ENCODE data around the gene KSR2.

KSR2 gene

GRCh38 chr12:117559978-117560377 lies 408.8 kb downstream of the KSR2 start:
- Histone ChIP-seq H3K4me2 (ENCODE audit: low read length) (no peak overlapping the region), H3F3A (ENCODE audit: insufficient read depth, low read length) (no peaks in the 10 kb centered on the region), H3K9ac (ENCODE audit: low read length) (no peak overlapping the region), H3K79me2 (ENCODE audit: insufficient read depth, low read length) (no peaks in the 10 kb centered on the region), H3K4me1 (ENCODE audit: insufficient read depth, low read length, severe bottlenecking) (no peaks in the 10 kb centered on the region), H3K9me3 (ENCODE audit: low read length) (no peaks in the 10 kb centered on the region), H2AFZ (ENCODE audit: low read length) (no peak overlapping the region), H3K27me3 (ENCODE audit: insufficient read depth, low read length) (no peaks in the 10 kb centered on the region; the same call in 1 of the 2 replicates), H3K27ac (ENCODE audit: low read depth, low read length, poor library complexity, severe bottlenecking) (no peak overlapping the region), H3K9me2 (ENCODE audit: low read depth, low read length) (no peaks in the 10 kb centered on the region), H4K20me1 (ENCODE audit: insufficient read depth, low read length) (no peaks in the 10 kb centered on the region), H3K4me3 (ENCODE audit: low read depth, low read length, poor library complexity, severe bottlenecking) (no peak overlapping the region), H3K36me3 (ENCODE audit: insufficient read depth, low read length) (no peaks in the 10 kb centered on the region)
- TF ChIP-seq EZH2 (IDR thresholded peaks at IDR 0.05; ENCODE audit: borderline replicate concordance, low read length) (no peak), CTCF (IDR thresholded peaks at IDR 0.05; ENCODE audit: low read length) (no peak)

- H3K27ac ChIP-seq (ENCODE audit: low read depth, low read length, poor library complexity, severe bottlenecking) = no peak overlapping the region
- no peak for TF ChIP-seq EZH2 (IDR thresholded peaks at IDR 0.05; ENCODE audit: borderline replicate concordance, low read length)
- TF ChIP-seq CTCF (IDR thresholded peaks at IDR 0.05; ENCODE audit: low read length) = no peak
- no peak overlapping the region for H3K4me2 ChIP-seq (ENCODE audit: low read length)
- no peaks in the 10 kb centered on the region for H3K4me1 ChIP-seq (ENCODE audit: insufficient read depth, low read length, severe bottlenecking)
- no peaks in the 10 kb centered on the region for H3K9me2 ChIP-seq (ENCODE audit: low read depth, low read length)
- no peaks in the 10 kb centered on the region for H3K9me3 ChIP-seq (ENCODE audit: low read length)
- H3K27me3 ChIP-seq (ENCODE audit: insufficient read depth, low read length) = no peaks in the 10 kb centered on the region
- no peaks in the 10 kb centered on the region for H3K36me3 ChIP-seq (ENCODE audit: insufficient read depth, low read length)
- H3K9ac ChIP-seq (ENCODE audit: low read length) = no peak overlapping the region
- no peaks in the 10 kb centered on the region for H3F3A ChIP-seq (ENCODE audit: insufficient read depth, low read length)
- H4K20me1 ChIP-seq (ENCODE audit: insufficient read depth, low read length) = no peaks in the 10 kb centered on the region
- no peaks in the 10 kb centered on the region for H3K79me2 ChIP-seq (ENCODE audit: insufficient read depth, low read length)
- no peak overlapping the region for H3K4me3 ChIP-seq (ENCODE audit: low read depth, low read length, poor library complexity, severe bottlenecking)
- H2AFZ ChIP-seq (ENCODE audit: low read length) = no peak overlapping the region
These were observed 412.9 kb downstream of the KSR2 start for GRCh38 chr12:117555889-117556288.

- Histone ChIP-seq H3K4me1 (ENCODE audit: insufficient read depth, low read length, severe bottlenecking) (no peaks in the 10 kb centered on the region), H3K9me3 (ENCODE audit: low read length) (no peaks in the 10 kb centered on the region), H3K4me3 (ENCODE audit: low read depth, low read length, poor library complexity, severe bottlenecking) (no peak overlapping the region), H3K79me2 (ENCODE audit: insufficient read depth, low read length) (no peaks in the 10 kb centered on the region), H3K36me3 (ENCODE audit: insufficient read depth, low read length) (no peaks in the 10 kb centered on the region), H3K27ac (ENCODE audit: low read depth, low read length, poor library complexity, severe bottlenecking) (no peak overlapping the region), H3K9me2 (ENCODE audit: low read depth, low read length) (no peaks in the 10 kb centered on the region), H3K27me3 (ENCODE audit: insufficient read depth, low read length) (no peaks in the 10 kb centered on the region), H3K9ac (ENCODE audit: low read length) (no peak overlapping the region), H3F3A (ENCODE audit: insufficient read depth, low read length) (no peaks in the 10 kb centered on the region), H4K20me1 (ENCODE audit: insufficient read depth, low read length) (no peaks in the 10 kb centered on the region), H3K4me2 (ENCODE audit: low read length) (no peak overlapping the region), H2AFZ (ENCODE audit: low read length) (no peak overlapping the region)
- TF ChIP-seq EZH2 (IDR thresholded peaks at IDR 0.05; ENCODE audit: borderline replicate concordance, low read length) (no peak), CTCF (IDR thresholded peaks at IDR 0.05; ENCODE audit: low read length) (no peak)
These were observed 415.8 kb downstream of the KSR2 start for GRCh38 chr12:117552971-117553370.
